ENCODE results near the gene TAP1.

DNA sequence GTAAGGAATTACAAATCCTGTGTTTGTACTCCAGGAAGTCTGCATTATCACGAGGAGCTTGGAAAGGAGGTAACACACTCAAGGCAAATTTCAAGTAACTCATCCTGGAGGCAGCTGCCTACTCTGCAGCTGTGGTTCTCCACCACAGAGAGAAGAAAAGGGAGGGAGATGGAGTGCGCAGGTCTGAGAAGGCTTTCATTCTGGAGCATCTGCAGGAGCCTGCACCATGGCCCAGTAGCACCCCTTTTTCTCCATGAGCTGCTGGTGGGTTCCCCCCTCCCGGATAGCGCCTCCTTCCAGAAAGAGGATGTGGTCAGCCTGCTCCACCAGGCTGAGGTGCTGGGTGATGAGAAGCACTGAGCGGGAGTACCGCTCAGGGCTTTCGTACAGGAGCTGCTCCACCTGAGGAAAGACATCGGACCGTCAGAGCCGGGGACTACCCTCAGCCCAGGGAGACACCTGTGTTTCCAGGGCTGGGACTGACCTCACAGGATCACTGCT, 8.1 kb downstream of the TAP1 start:
- TF ChIP-seq POLR2A (IDR thresholded peaks at IDR 0.05), result no peak
- TF ChIP-seq, protein P1, sequence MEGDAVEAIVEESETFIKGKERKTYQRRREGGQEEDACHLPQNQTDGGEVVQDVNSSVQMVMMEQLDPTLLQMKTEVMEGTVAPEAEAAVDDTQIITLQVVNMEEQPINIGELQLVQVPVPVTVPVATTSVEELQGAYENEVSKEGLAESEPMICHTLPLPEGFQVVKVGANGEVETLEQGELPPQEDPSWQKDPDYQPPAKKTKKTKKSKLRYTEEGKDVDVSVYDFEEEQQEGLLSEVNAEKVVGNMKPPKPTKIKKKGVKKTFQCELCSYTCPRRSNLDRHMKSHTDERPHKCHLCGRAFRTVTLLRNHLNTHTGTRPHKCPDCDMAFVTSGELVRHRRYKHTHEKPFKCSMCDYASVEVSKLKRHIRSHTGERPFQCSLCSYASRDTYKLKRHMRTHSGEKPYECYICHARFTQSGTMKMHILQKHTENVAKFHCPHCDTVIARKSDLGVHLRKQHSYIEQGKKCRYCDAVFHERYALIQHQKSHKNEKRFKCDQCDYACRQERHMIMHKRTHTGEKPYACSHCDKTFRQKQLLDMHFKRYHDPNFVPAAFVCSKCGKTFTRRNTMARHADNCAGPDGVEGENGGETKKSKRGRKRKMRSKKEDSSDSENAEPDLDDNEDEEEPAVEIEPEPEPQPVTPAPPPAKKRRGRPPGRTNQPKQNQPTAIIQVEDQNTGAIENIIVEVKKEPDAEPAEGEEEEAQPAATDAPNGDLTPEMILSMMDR (IDR thresholded peaks at IDR 0.05), result no peak
